Measurements from ENCODE around the gene SERPINI2. TPM values are rescaled to one million over a fixed set of nuclear protein-coding genes. Genes with fewer than 3 reads are reported as not detected.
A peak's percentile ranks its signal among the peaks of the same experiment; 100 is the strongest.

Gene SERPINI2
- total RNA-seq (2022) (not detected in 2 replicates), Bru-seq, nascent RNA (percentile 21 among the genes with signal in this experiment), BruChase-seq, experiment 1, labeled RNA remaining after a 6-hour chase (percentile 29 among the genes with signal in this experiment), BruChase-seq, experiment 2, labeled RNA remaining after a 2-hour chase (percentile 25 among the genes with signal in this experiment)
- long read RNA-seq, partial matches to known transcripts: 0 of 1 reads
- long read RNA-seq, other reads (novel, unspliced or antisense): 1 of 1 reads

GRCh38 chr3:167473863-167474262 is at the start of gene SERPINI2:
Gene SERPINI2 (minus strand): TSS chr3:167474042. CDS start chr3:167471834, 2,208 bp downstream.
- Mint-ChIP-seq H3K36me3 (ENCODE audit: insufficient read depth, unreplicated experiment) (no peaks in the 10 kb centered on the region), H3K4me1 (ENCODE audit: low read depth, unreplicated experiment) (no peaks in the 10 kb centered on the region), H3K27me3 (ENCODE audit: unreplicated experiment) (no peaks in the 10 kb centered on the region), H3K27ac (ENCODE audit: unreplicated experiment) (no peak within 1 kb of the TSS), H3K9me3 (ENCODE audit: low read depth, unreplicated experiment) (no peaks in the 10 kb centered on the region), H3K4me3 (ENCODE audit: low read depth, unreplicated experiment) (no peak within 1 kb of the TSS)
- no peak for TF ChIP-seq CTCF (IDR thresholded peaks at IDR 0.05; ENCODE audit: unreplicated experiment)
- CTCF ChIA-PET: no interaction called here
- BruUV-seq (replicated peaks): no TSS peak
- intact Hi-C loops (cut with micrococcal nuclease; ENCODE audit: unreplicated experiment): no loop called here
- DNase-seq: no peak

- TF ChIP-seq CTCF (IDR thresholded peaks at IDR 0.05; ENCODE audit: unreplicated experiment): no peak
- no TSS peak for BruUV-seq (replicated peaks)
- no peak overlapping the region for H3K4me3 Mint-ChIP-seq (ENCODE audit: low read depth, unreplicated experiment)
- intact Hi-C loops (cut with micrococcal nuclease; ENCODE audit: unreplicated experiment): no loop called here
- H3K27me3 Mint-ChIP-seq (ENCODE audit: unreplicated experiment): no peaks in the 10 kb centered on the region
- H3K4me1 Mint-ChIP-seq (ENCODE audit: low read depth, unreplicated experiment): no peaks in the 10 kb centered on the region
- H3K36me3 Mint-ChIP-seq (ENCODE audit: insufficient read depth, unreplicated experiment): no peaks in the 10 kb centered on the region
- no peak for DNase-seq
- CTCF ChIA-PET: no interaction called here
- no peaks in the 10 kb centered on the region for H3K9me3 Mint-ChIP-seq (ENCODE audit: low read depth, unreplicated experiment)
- no peak overlapping the region for H3K27ac Mint-ChIP-seq (ENCODE audit: unreplicated experiment)
These were observed 47.1 kb upstream of the SERPINI2 start for GRCh38 chr3:167521006-167521355.

GRCh38 chr3:167520266-167521005 is 46.6 kb upstream of the SERPINI2 start:
- no peak overlapping the region for H3K27ac Mint-ChIP-seq (ENCODE audit: unreplicated experiment)
- CTCF ChIA-PET: no interaction called here
- no TSS peak for BruUV-seq (replicated peaks)
- no peak overlapping the region for H3K4me3 Mint-ChIP-seq (ENCODE audit: low read depth, unreplicated experiment)
- TF ChIP-seq CTCF (IDR thresholded peaks at IDR 0.05; ENCODE audit: unreplicated experiment): no peak
- DNase-seq: no peak
- no peaks in the 10 kb centered on the region for H3K27me3 Mint-ChIP-seq (ENCODE audit: unreplicated experiment)
- H3K4me1 Mint-ChIP-seq (ENCODE audit: low read depth, unreplicated experiment): no peaks in the 10 kb centered on the region
- intact Hi-C loops (cut with micrococcal nuclease; ENCODE audit: unreplicated experiment): no loop called here
- H3K9me3 Mint-ChIP-seq (ENCODE audit: low read depth, unreplicated experiment): no peaks in the 10 kb centered on the region
- no peaks in the 10 kb centered on the region for H3K36me3 Mint-ChIP-seq (ENCODE audit: insufficient read depth, unreplicated experiment)

GRCh38 chr3:167507954-167508353 is 34.1 kb upstream of the SERPINI2 start:
- no peak for DNase-seq
- CTCF ChIA-PET: interaction anchor here (0.6 kb wide), 1 partner anchor 280 kb away, joined by 4 read pairs; no protein-coding TSS in a partner anchor
- intact Hi-C loops (cut with micrococcal nuclease; ENCODE audit: unreplicated experiment): no loop called here
- no peak overlapping the region for H3K27ac Mint-ChIP-seq (ENCODE audit: unreplicated experiment)
- no peak overlapping the region for H3K4me3 Mint-ChIP-seq (ENCODE audit: low read depth, unreplicated experiment)
- H3K36me3 Mint-ChIP-seq (ENCODE audit: insufficient read depth, unreplicated experiment): no peaks in the 10 kb centered on the region
- peaks cover 3% of the 10 kb centered on the region for H3K9me3 Mint-ChIP-seq (ENCODE audit: low read depth, unreplicated experiment)
- no TSS peak for BruUV-seq (replicated peaks)
- no peaks in the 10 kb centered on the region for H3K27me3 Mint-ChIP-seq (ENCODE audit: unreplicated experiment)
- no peaks in the 10 kb centered on the region for H3K4me1 Mint-ChIP-seq (ENCODE audit: low read depth, unreplicated experiment)
- TF ChIP-seq CTCF (IDR thresholded peaks at IDR 0.05; ENCODE audit: unreplicated experiment): no peak
